HG02763 (cell line): ENCODE measurements around the gene TAF15.

Experiments
- ATAC-seq: cut with Tn5 transposase; IDR thresholded peaks from one replicate; pipeline ENCODE4 v1.9.1; 2021; ENCODE audit warnings: mild to moderate bottlenecking, moderate library complexity; ENCODE audit not compliant: unreplicated experiment

The TAF15 gene

GRCh38 chr17:35868737-35869136 is 59.5 kb downstream of the TAF15 start, which contains the start of gene HEATR9:
Gene HEATR9, minus strand, starts transcription at chr17:35868891. Its CDS starts 149 bp downstream, at chr17:35868742.
- ATAC-seq, result no peak

GRCh38 chr17:35870906-35871819 is 61.9 kb downstream of the TAF15 start:
- no peak for ATAC-seq

- ATAC-seq, result no peak
Observed at GRCh38 chr17:35872196-35872980, 63.1 kb downstream of the TAF15 start.

GRCh38 chr17:35875072-35875799 is 66.0 kb downstream of the TAF15 start:
- ATAC-seq, result no peak

GRCh38 chr17:35875800-35876139 is 66.5 kb downstream of the TAF15 start:
- no peak for ATAC-seq

- ATAC-seq, result no peak
Observed at GRCh38 chr17:35876534-35876933, 67.2 kb downstream of the TAF15 start.

- ATAC-seq, result no peak
Observed at GRCh38 chr17:35877345-35878029, 68.2 kb downstream of the TAF15 start.

GRCh38 chr17:35878361-35878760 is 69.1 kb downstream of the TAF15 start:
- ATAC-seq, result no peak

- peak; percentile 89 for ATAC-seq
Observed at GRCh38 chr17:35879773-35880654, 70.7 kb downstream of the TAF15 start, which contains the start of gene CCL5. Gene CCL5, minus strand, starts transcription at chr17:35880360.

- no peak for ATAC-seq
Observed at GRCh38 chr17:35889241-35889640, 80.0 kb downstream of the TAF15 start.

GRCh38 chr17:35889818-35890773 is 80.8 kb downstream of the TAF15 start:
- ATAC-seq, result no peak

- no peak for ATAC-seq
Observed at GRCh38 chr17:35890774-35891155, 81.5 kb downstream of the TAF15 start.

GRCh38 chr17:35891269-35891668 is 82.0 kb downstream of the TAF15 start:
- ATAC-seq, result no peak

GRCh38 chr17:35892091-35893035 is 83.1 kb downstream of the TAF15 start:
- ATAC-seq, result no peak

GRCh38 chr17:35893751-35894150 is 84.5 kb downstream of the TAF15 start:
- no peak for ATAC-seq

- ATAC-seq, result no peak
Observed at GRCh38 chr17:35894206-35894605, 84.9 kb downstream of the TAF15 start.
